ENCODE data around the gene CADPS2. TPM values are rescaled to one million over a fixed set of nuclear protein-coding genes. Genes with fewer than 3 reads are reported as not detected.

The CADPS2 gene
- total RNA-seq, 2 donors from 2014 or later: 12.1 to 13.0 TPM

DNA sequence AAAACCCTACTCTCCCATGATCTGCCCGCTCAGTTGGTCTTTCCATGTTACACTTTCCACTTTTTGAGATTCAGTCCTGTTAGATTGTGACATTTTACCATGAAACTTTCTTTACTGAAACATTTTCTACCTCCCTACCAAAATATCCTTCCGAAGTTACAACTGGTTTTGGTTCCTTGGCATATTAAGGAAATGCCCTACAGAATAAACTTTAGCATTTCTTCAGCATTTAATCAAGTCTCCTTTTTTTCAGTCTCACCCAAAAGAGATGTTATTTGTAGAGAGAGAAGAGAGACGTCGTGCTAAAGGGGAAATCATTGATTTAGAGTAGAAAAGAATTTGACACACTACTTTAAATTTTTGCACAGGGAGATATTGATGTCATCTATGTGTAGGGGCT lies 572.0 kb downstream of the CADPS2 start:
- intact Hi-C loops (cut with DNase I, micrococcal nuclease): no loop called here
- no peak for DNase-seq
- no peak for ATAC-seq

DNA sequence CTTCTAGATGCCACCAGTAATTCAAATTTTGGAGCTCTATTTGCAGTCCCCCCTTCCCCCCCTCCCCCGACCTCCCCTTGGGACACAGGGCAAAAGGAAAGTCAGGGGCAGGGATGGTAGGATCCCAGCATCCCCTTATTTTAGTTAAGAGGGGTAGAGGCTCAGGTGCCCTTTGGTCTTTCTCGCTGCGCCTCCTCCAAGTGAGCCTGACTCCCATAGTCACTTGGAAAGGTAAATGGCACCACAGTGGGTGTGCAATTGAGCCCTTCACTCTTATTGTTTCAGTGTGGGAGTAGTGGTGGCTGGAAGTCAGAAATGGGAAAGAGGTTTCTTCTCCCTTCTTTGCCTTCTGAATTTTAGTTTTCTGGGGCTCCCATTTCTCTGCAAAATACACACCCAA lies 573.5 kb downstream of the CADPS2 start:
- DNase-seq (no peak), ATAC-seq (no peak)
- intact Hi-C loops (cut with DNase I, micrococcal nuclease): no loop called here

GRCh38 chr7:122311734-122312450 lies 574.4 kb downstream of the CADPS2 start:
- ATAC-seq (no peak), DNase-seq (no peak)
- intact Hi-C loops (cut with DNase I, micrococcal nuclease): no loop called here

- DNase-seq: no peak
- ATAC-seq: no peak
- intact Hi-C loops (cut with DNase I, micrococcal nuclease): no loop called here
Measured at GRCh38 chr7:122311050-122311700, 575.1 kb downstream of the CADPS2 start.

DNA sequence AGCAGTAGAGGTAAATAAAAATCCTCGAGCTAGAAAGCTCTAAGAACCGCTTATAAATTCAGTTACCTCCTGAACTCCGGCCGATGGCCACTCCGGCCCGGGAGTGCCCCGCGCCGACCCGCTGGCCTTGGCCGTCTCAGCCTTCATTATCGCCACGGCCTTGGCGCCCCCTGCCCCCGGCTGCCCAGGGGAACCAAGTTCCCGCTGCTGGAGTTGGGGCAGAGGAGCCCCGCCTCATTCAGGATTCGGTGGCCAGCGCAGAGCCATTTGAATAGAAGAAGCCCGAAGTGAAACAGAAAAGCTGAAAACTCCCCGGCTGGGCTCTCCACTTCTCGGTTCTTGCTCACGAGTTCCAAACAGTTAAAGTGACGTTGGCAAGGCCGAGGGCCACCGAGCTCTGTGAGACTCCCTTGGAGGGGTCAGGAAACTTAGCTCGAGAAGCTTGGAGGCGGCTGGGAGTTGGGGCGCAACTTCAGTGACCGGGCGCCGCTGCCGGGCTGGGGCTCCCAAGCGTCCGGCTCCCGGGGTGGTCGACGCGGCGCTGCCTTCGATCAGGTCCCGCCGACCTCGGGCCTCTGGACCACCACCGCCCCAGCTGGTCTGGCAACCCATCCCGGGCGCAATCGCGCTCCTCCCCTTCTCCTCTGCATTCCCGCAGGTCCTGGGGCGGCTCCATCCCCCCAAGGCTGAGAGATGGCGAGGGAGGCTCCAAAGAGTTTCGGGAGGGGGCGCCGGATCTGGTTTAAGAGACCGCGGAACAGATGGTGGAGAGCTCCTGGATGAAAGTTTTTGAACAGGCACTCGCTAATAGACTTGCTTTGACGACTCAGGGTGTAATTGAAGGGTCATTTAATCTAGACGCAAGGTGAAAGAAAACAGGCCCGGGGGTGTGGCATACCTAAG lies 575.9 kb downstream of the CADPS2 start:
- DNase-seq: peak in 1 of 2 donors; percentile 6
- intact Hi-C loops (cut with DNase I, micrococcal nuclease): no loop called here
- ATAC-seq: peak; percentile 18

DNA sequence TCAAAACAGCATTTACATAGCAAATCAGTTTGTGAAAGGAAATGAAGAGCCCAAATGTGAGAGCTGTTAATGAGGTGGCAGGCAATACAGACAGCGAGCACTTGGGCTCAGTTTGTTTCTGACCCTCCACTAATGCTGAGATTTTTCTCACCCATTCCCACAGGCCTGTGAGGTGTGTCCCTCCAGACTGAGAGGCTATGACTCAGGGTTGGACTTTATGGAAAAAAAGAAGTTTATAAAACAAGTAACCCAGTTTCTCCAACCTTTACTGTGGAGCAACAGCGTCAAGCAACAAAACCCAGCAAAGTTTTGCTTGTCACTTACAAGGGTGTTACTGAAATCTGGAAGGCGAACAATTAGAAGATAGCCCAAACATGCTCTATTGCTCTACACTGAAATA lies 576.8 kb downstream of the CADPS2 start:
- intact Hi-C loops (cut with DNase I, micrococcal nuclease): no loop called here
- no peak for DNase-seq
- no peak for ATAC-seq

DNA sequence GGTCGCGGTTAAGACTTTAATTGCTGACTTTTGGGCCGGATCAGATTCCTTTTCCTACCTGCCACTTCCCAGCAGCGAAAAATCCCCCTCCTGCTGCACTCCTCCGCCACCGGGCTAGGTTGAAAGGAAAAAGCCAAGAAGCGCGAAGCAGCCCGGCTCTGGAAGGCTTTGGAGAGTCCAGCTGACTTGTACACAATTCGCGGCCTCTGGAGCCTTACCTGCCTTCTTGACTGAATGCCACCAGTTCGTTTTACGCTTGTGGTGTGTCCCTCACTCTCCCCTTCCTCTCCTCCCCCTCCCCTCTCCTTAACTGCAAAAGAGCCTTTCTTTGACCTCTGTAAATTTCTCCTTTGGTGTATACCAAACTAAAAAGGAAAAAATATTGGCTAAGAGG lies 579.0 kb downstream of the CADPS2 start:
- ATAC-seq (no peak), DNase-seq (no peak)
- intact Hi-C loops (cut with DNase I, micrococcal nuclease): no loop called here

DNA sequence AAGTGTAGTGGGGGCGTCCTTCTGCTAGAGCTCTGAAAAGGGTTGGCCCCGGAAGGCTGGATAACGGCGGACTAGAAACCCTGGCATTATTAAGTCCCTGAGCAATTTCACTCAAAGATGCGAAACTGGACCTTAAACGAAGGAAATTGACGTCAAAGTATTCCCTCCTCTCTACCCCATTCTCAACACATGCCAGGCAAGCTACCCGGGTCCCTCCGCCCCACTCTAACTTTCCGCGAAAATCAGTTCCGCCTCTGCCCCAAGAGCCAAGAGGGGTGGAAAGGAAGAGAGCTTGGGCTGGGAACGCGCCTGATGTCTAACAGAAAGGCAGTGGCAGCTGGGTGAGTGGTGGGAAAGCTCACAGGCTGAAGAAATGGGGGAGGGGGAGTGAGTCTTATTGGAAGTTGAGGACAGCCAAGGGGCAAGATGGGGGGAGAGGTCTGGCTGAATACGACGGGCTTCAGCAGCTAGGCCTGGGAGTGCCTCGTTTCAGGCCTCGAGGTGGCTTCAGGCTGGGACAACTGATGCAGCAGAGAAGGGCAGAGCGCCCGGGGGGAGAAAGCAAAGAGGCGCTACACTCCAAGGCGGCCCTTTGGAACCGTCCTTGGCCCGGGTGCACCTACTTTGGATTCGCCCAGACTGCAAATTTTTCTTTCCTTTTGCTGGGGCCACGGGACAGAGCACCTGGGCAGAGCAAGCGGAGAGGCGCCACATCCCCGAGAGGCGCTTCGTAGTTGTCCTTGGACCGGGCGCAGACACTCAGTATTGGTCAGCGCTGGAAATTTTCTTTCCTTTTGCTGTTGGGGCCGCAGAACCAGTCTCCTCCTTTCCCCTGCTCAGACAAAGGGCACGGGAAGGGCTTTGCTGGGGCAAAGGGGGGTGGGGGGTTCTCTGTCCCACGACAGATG lies 579.7 kb downstream of the CADPS2 start:
- ATAC-seq: no peak
- no peak for DNase-seq
- intact Hi-C loops (cut with DNase I, micrococcal nuclease): no loop called here

DNA sequence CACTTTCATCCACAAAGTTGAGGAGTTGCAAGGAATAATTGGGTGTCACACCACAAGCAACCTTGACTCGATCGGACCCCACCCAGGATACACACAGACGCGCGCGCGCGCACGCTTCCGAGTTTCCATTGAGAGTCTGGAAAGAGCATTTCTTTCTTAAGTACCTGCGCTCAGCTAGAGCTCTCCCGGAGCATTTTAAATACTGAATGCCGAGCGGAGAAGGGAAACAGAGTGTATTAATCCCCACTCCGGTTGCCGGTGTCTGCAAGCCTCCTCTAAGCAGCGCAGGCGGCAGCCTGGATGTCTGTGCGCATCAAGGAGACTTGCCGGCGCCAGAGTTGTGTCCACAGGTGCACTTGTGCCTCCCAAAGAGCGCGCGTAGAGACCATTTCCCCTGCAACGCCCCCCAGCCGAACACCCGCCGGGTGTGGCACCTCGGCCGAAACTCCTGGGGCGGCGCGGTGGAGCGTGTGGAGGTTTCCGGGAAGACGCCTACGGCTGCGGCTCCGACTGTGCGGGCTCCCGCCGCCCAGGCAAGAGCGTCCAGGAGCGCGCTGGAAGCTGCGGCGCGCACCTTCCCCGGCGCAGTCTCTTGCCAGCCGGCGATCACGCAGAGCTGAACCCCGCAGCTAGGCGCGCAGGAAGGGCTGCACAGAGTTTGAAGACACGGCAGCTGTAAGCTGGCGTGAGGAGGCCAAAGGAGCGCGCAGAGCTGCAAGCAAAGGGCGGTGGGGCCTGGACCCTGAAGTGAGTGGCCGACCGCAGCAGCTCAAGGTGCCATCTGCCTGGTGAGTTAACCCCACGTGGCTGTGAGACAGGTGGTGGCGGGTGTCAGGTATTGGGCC lies 580.6 kb downstream of the CADPS2 start:
- intact Hi-C loops (cut with DNase I, micrococcal nuclease): no loop called here
- ATAC-seq (peak; percentile 59), DNase-seq (peak in 1 of 2 donors; percentile 15)

DNA sequence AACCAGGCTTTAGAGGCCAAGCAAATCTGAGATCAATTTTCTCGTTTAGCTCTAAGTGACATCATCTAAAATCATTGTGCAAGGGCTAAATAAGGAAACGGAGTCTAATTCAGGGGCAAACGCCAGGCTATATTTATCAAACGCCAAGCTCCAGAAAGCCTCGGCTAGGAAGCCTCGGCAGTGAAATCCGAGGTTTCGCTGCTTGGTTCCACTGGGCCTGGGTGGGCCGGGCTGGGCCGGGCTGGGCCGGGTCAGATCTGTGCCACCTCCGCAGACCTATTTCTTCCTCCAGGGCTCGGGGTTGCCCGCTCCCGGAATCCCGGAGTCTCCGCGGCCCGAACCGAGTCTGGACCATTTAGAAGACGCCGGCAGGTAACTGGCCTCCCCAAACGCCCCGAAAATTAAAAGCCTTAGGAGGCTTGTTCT lies 581.3 kb downstream of the CADPS2 start:
- peak; percentile 47 for ATAC-seq
- peak in 1 of 2 donors; percentile 5 for DNase-seq
- intact Hi-C loops (cut with DNase I, micrococcal nuclease): no loop called here

DNA sequence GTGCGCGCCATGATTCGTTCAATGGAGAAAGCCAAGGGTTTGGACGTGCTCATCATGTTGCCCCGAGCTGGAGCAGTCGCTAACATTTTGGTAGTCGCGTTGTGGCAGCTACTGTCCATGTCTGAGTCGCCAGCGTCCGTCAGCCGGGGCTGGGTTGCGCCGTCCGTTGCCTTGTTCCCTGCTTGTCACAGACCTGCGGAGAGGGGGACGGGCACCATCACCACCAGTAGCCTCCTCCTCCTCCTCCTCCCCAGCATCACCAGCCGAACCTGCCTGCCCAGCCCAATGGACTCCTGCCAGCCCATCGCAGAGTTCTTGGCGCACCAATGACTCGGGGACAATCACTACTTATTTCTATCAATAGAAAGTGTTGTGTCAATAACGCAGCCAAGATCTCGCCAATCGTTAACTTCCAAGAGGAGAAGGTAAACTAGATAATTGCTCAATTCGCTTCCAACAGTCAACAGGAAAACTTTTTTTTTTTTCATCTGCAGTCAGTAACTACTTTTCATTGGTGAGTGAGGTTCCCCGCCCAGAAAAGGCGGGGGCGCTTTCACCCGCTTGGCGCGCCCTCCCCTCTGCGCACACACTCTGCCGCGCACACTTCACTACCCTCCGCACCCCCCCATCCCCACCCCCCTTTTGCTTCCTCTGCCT lies 581.8 kb downstream of the CADPS2 start, which contains the start of gene FEZF1:
Gene FEZF1, minus strand, starts transcription at position 432 of the 657 bp plus-strand sequence. Its CDS starts 313 bp downstream, at position 119.
- peak; percentile 77 for ATAC-seq
- DNase-seq: peak in 1 of 2 donors; percentile 44
- intact Hi-C loops (cut with DNase I, micrococcal nuclease): no loop called here

GRCh38 chr7:122303531-122304318 lies 582.5 kb downstream of the CADPS2 start:
- ATAC-seq (peak; percentile 16), DNase-seq (no peak)
- intact Hi-C loops (cut with DNase I, micrococcal nuclease): no loop called here

- ATAC-seq: no peak
- no peak for DNase-seq
- intact Hi-C loops (cut with DNase I, micrococcal nuclease): no loop called here
Measured at GRCh38 chr7:122302761-122303530, 583.3 kb downstream of the CADPS2 start.

DNA sequence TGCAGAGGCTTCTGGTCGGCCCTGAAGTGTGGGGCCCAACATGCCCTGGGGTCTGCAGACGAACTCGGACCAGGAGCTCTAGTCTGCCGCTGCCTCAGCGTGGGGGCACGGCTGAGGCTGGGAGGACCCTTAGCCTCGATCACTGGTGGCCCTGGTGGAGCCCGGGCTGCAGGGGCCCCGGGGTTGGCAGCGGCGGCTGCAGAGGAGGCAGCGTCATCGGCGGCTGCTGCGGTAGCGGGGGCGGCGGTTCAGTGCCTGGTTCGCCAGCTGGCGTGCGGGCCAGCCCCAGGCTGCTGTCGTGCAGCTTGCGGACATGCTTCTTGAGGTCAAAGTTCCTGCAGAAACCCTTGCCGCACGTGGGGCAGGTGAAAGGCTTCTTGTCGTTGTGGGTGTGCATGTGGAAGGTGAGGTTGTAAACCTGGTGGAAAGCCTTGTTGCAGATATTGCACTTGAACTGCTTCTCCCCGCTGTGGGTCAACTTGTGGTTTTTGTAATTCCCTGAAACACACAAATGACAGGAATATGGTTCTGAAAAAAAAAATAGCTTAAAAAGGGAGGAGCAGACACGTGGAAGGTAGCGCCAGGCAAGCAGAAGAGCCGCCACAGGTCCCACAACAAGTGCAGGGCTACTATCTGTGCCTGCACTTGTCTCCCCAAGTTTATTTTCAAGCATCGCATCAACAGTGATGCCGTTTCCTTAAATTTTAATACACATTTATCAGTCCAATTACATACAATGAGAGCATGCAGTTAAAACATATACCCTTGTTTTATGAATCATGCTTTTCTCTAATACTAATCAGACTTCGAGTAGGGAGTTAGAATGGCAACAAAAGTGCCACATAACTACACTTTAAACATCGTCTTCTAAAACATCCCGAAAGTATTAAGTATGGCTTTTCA lies 584.2 kb downstream of the CADPS2 start:
- intact Hi-C loops (cut with DNase I, micrococcal nuclease): no loop called here
- ATAC-seq (peak; percentile 44), DNase-seq (no peak)
